ENCODE measurements around the gene ELP2.
"Not testable (repeated sequence)": the region's sequence is repeated elsewhere in the genome, so short reads cannot be mapped to it uniquely, and the experiment has no call there.

ELP2 gene

DNA sequence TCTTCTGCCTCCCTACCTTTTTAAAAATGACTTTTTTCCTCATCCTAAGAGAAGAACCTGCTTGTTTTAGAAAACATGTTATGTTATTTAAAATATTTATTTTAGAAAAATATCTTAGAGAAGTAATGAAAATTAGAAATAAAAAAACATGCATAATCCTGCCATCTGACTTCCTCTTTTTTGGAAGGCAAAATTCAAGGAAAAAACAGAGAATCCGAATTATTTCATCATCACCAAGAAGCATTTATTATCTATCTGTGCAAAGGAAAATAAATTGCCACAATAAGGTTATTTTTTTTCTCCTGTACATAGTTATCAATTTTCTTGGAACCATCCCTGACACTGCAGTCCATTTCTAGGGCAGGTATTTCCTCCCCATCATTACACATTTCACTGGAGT is 15.0 kb upstream of the ELP2 start:
- Histone ChIP-seq H3K36me3 (ENCODE audit: control insufficient read depth, insufficient read depth, low read length) (no peaks in the 10 kb centered on the region), H3K4me1 (no peaks in the 10 kb centered on the region), H3K4me2 (ENCODE audit: low read length) (no peak overlapping the region), H3K27ac (no peak overlapping the region), H3K4me3 (ENCODE audit: low read depth, low read length) (no peak overlapping the region), H2AFZ (no peak overlapping the region), H3K27me3 (ENCODE audit: control insufficient read depth, insufficient read depth, low read length) (no peaks in the 10 kb centered on the region), H3K9ac (no peak overlapping the region), H3K79me2 (no peaks in the 10 kb centered on the region), H3K9me3 (ENCODE audit: control insufficient read depth, low read length) (no peaks in the 10 kb centered on the region)
- TF ChIP-seq, protein P1, sequence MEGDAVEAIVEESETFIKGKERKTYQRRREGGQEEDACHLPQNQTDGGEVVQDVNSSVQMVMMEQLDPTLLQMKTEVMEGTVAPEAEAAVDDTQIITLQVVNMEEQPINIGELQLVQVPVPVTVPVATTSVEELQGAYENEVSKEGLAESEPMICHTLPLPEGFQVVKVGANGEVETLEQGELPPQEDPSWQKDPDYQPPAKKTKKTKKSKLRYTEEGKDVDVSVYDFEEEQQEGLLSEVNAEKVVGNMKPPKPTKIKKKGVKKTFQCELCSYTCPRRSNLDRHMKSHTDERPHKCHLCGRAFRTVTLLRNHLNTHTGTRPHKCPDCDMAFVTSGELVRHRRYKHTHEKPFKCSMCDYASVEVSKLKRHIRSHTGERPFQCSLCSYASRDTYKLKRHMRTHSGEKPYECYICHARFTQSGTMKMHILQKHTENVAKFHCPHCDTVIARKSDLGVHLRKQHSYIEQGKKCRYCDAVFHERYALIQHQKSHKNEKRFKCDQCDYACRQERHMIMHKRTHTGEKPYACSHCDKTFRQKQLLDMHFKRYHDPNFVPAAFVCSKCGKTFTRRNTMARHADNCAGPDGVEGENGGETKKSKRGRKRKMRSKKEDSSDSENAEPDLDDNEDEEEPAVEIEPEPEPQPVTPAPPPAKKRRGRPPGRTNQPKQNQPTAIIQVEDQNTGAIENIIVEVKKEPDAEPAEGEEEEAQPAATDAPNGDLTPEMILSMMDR (IDR thresholded peaks at IDR 0.05), result no peak

DNA sequence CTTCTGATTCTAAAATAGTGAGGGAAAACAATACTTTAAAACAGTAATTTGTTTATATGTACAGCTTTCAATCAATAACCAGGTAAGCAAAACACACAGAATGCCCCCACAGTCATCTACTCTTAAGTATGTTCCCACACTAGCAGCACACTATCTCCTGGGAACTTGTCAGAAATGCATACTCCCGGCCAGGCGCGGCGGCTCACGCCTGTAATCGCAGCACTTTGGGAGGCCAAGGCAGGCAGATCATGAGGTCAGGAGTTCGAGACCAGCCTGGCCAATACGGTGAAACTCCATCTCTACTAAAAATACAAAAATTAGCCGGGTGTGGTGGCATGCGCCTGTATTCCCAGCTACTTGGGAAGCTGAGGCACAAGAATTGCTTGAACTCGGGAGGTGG is 12.9 kb upstream of the ELP2 start:
- H2AFZ ChIP-seq; H3K27ac ChIP-seq; H3K4me3 ChIP-seq (ENCODE audit: low read depth, low read length); H3K36me3 ChIP-seq (ENCODE audit: control insufficient read depth, insufficient read depth, low read length); H3K4me2 ChIP-seq (ENCODE audit: low read length); H3K4me1 ChIP-seq; H3K9ac ChIP-seq; H3K27me3 ChIP-seq (ENCODE audit: control insufficient read depth, insufficient read depth, low read length); H3K79me2 ChIP-seq; H3K9me3 ChIP-seq (ENCODE audit: control insufficient read depth, low read length): not testable (repeated sequence)

DNA sequence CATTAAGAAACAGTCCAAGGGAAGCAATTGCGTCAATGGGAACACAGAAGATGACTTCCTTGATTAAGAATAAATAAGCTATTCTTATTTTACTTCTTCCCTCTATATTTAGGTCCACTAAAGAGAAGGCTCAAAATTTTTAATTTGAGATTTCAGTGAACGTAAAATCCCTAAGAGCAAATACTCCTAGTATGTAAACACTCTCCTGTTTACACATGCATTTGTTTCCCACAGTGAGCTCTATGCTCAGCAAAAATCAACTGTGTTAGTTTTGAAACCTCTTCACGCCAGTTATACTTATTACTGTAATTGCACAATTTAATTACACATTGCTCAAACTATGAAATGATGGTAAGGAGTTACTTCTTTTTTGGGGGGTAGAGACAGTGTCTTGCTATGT is 9.4 kb upstream of the ELP2 start:
- no peaks in the 10 kb centered on the region for H3K4me1 ChIP-seq
- H3K4me3 ChIP-seq (ENCODE audit: low read depth, low read length), result no peak overlapping the region
- no peak overlapping the region for H3K9ac ChIP-seq
- H3K36me3 ChIP-seq (ENCODE audit: control insufficient read depth, insufficient read depth, low read length), result no peaks in the 10 kb centered on the region
- H3K9me3 ChIP-seq (ENCODE audit: control insufficient read depth, low read length), result no peaks in the 10 kb centered on the region
- H3K27ac ChIP-seq, result no peak overlapping the region
- no peak overlapping the region for H2AFZ ChIP-seq
- TF ChIP-seq, protein P1 (IDR thresholded peaks at IDR 0.05), result no peak
- H3K27me3 ChIP-seq (ENCODE audit: control insufficient read depth, insufficient read depth, low read length), result no peaks in the 10 kb centered on the region
- H3K4me2 ChIP-seq (ENCODE audit: low read length), result no peak overlapping the region
- H3K79me2 ChIP-seq, result no peaks in the 10 kb centered on the region

DNA sequence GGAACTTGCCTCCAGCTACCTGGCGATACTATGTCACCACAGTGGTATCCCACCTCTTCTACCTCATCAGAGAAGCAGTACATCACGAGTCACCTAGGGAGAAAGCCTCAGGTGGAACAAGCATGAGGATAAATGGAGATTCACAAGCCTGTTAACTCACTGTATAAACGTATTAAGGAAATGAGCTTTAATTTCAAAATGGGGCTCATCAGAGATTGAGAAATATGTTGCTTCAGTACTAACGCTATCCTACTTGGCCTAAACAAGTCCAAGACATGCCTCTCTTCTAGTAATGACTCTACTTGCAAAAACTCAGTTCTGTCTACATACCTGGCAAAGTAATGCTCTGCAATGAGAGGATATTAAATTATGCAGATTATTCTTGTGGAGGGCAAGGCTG is 4.9 kb upstream of the ELP2 start:
- no peaks in the 10 kb centered on the region for H3K36me3 ChIP-seq (ENCODE audit: control insufficient read depth, insufficient read depth, low read length)

DNA sequence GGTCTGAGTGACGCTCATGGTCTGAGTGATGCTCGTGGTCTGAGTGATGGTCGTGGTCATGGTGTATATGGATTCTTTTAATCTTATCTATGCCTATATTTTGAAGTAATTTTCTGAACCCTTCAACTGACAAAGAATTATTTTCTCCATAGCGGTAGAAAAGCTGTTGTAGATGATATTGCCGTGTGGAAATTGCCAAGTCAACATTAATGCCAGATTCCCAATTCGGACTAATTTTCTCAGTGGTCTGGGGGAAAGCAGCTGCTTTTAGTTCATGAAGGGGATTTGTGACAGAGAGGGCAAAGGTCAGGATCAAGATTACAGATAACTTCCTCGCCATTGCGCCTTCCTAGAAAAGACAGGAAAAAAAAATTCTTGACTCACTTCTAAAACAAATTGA is 3.0 kb upstream of the ELP2 start:
- Histone ChIP-seq H3K9me3 (ENCODE audit: control insufficient read depth, low read length) (no peaks in the 10 kb centered on the region), H3K9ac (no peak overlapping the region), H3K79me2 (peaks cover 13% of the 10 kb centered on the region), H3K4me3 (ENCODE audit: low read depth, low read length) (no peak overlapping the region), H3K27ac (no peak overlapping the region), H2AFZ (no peak overlapping the region), H3K27me3 (ENCODE audit: control insufficient read depth, insufficient read depth, low read length) (no peaks in the 10 kb centered on the region), H3K36me3 (ENCODE audit: control insufficient read depth, insufficient read depth, low read length) (no peaks in the 10 kb centered on the region), H3K4me2 (ENCODE audit: low read length) (no peak overlapping the region), H3K4me1 (peaks cover 7% of the 10 kb centered on the region)
- TF ChIP-seq, protein P1 (IDR thresholded peaks at IDR 0.05), result no peak

More for the DNA sequence above, 4.9 kb upstream of the ELP2 start:
- Histone ChIP-seq H3K4me1 (peaks cover 4% of the 10 kb centered on the region), H3K4me3 (ENCODE audit: low read depth, low read length) (no peak overlapping the region), H3K4me2 (ENCODE audit: low read length) (no peak overlapping the region), H3K79me2 (peaks cover under 1% of the 10 kb centered on the region), H3K27me3 (ENCODE audit: control insufficient read depth, insufficient read depth, low read length) (no peaks in the 10 kb centered on the region), H3K9me3 (ENCODE audit: control insufficient read depth, low read length) (no peaks in the 10 kb centered on the region), H3K9ac (no peak overlapping the region), H2AFZ (no peak overlapping the region), H3K27ac (no peak overlapping the region)
- TF ChIP-seq, protein P1 (IDR thresholded peaks at IDR 0.05), result no peak
